T-cell (primary cell): ENCODE data around the gene TOB1. TPM values are rescaled to one million over a fixed set of nuclear protein-coding genes. Genes with fewer than 3 reads are reported as not detected.
A peak's percentile ranks its signal among the peaks of the same experiment; 100 is the strongest.

Experiments used
- ATAC-seq, 4 experiments: fragments of 200-7000 bp in 3 of 4; fragments of 150-1000 bp in 1 of 4; cut with Tn5 transposase; replicated peaks in 1 of 4; 1 replicate in 3 of 4; 2 replicates in 1 of 4; pipeline ENCODE4 v1.10.0; 2021; ENCODE audit warnings: moderate library complexity in 3 of 4, mild to moderate bottlenecking in 2 of 4, moderate number of reproducible peaks in 1 of 4
- CTCF ChIA-PET, 2 donors: fragments of 300-600 bp; sonication (Branson Sonifier 250); formaldehyde crosslinking; loops; one replicate each; lab custom pipeline; 2022; ENCODE audit warnings: antibody characterized with exemption in 2 of 2; lab: Charles Lee
- POLR2A ChIA-PET, 2 donors: fragments of 300-600 bp; sonication (Branson Sonifier 250); formaldehyde crosslinking; loops; one replicate each; lab custom pipeline; 2022; ENCODE audit warnings: antibody characterized with exemption in 2 of 2; lab: Charles Lee
- DNase-seq, 35 experiments: peaks; one replicate each; pipeline versions ENCODE4 v3.0.0 to v3.0.0-alpha.2; 2013 to 2023
- H3K27ac ChIP-seq: one replicate; pipeline ENCODE4 v1.5.1; 2013; ENCODE audit warnings: low read length
- H3K27me3 ChIP-seq, 2 experiments: replicated peaks in 1 of 2; 1 replicate in 1 of 2; 2 replicates in 1 of 2; pipeline versions ENCODE4 v1.6.1 to v1.7.0; 2013; ENCODE audit warnings: low read length in 1 of 2, mixed read lengths in 1 of 2; ENCODE audit not compliant: control insufficient read depth in 2 of 2, insufficient read depth in 2 of 2; ENCODE audit errors: extremely low read depth in 1 of 2
- H3K36me3 ChIP-seq, 2 donors: 1 replicate in 1 of 2; 2 replicates in 1 of 2; pipeline versions ENCODE4 v1.6.1 to v1.7.0; 2013; ENCODE audit warnings: low read length in 1 of 2; ENCODE audit not compliant: control insufficient read depth in 2 of 2, insufficient read depth in 1 of 2; ENCODE audit errors: extremely low read depth in 1 of 2
- H3K4me1 ChIP-seq, 2 experiments: 1 replicate in 1 of 2; 2 replicates in 1 of 2; pipeline versions ENCODE4 v1.6.1 to v1.7.0; 2013; ENCODE audit warnings: low read length in 2 of 2, mixed read lengths in 1 of 2; ENCODE audit not compliant: insufficient read depth in 2 of 2, control insufficient read depth in 1 of 2; ENCODE audit errors: extremely low read depth in 1 of 2
- H3K4me3 ChIP-seq, 2 donors: 1 replicate in 1 of 2; 2 replicates in 1 of 2; pipeline versions ENCODE4 v1.5.1 to v1.7.0; 2013; ENCODE audit warnings: mild to moderate bottlenecking in 2 of 2, low read length in 1 of 2, moderate library complexity in 1 of 2; ENCODE audit not compliant: control insufficient read depth in 1 of 2; ENCODE audit errors: extremely low read depth in 1 of 2
- H3K9me3 ChIP-seq: 2 replicates; pipeline ENCODE4 v1.7.0; 2013
- H3K27ac Mint-ChIP-seq, 2 donors: one replicate each; pipeline ENCODE4 v1.8.0; 2020 to 2021; ENCODE audit warnings: mild to moderate bottlenecking in 2 of 2, mixed read lengths in 2 of 2
- H3K27me3 Mint-ChIP-seq, 2 donors: one replicate each; pipeline ENCODE4 v1.8.0; 2021 to 2022; ENCODE audit warnings: mixed read lengths in 2 of 2
- H3K36me3 Mint-ChIP-seq: one replicate; pipeline ENCODE4 v1.8.0; 2021; ENCODE audit warnings: mixed read lengths
- H3K4me1 Mint-ChIP-seq, 3 donors: one replicate each; pipeline ENCODE4 v1.8.0; 2020 to 2022; ENCODE audit warnings: mixed read lengths in 3 of 3, mild to moderate bottlenecking in 1 of 3
- H3K4me3 Mint-ChIP-seq, 3 donors: one replicate each; pipeline ENCODE4 v1.8.0; 2020 to 2022; ENCODE audit warnings: mild to moderate bottlenecking in 3 of 3, mixed read lengths in 3 of 3, moderate library complexity in 3 of 3
- H3K9me3 Mint-ChIP-seq, 3 donors: one replicate each; pipeline ENCODE4 v1.8.0; 2020 to 2022; ENCODE audit warnings: mixed read lengths in 3 of 3
- WGBS: methylation state at CpG from one replicate; pipeline ENCODE4 v1.1.5; 2013; ENCODE audit warnings: missing lambda C conversion rate; ENCODE audit not compliant: insufficient coverage; 5-methylcytosine and 5-hydroxymethylcytosine counted together
- total RNA-seq, 35 experiments: library from RNA in 6 of 35; stranded (reverse) in 6 of 35; fragments of 120-200 nt in 1 of 35; gene quantifications; one replicate each; pipeline versions ENCODE4 v1.2.1 to v1.2.4 and lab custom pipeline; 2013 to 2026

The TOB1 gene
- total RNA-seq, 5 donors from 2014 or later (not counting 1 experiment from before 2014, with no cell fraction given): 75.4 to 310 (median 92.6) TPM

- DNase-seq (peak in 1 of 35 experiments; percentile 4), ATAC-seq (no peak)
- CTCF ChIA-PET: interaction anchor here in 1 of 2 donors (0.6 kb wide), 1 partner anchor 124 kb away, joined by 3 read pairs; no protein-coding TSS in a partner anchor
- no peak overlapping the region for H3K27ac ChIP-seq
- peaks cover 0 to 5% (median 3%) of the 10 kb centered on the region in 3 donors for H3K4me1 Mint-ChIP-seq
- H3K4me3 ChIP-seq: no peak overlapping the region
- 87% methylated on average over 27 of the region's 29 CpGs for WGBS
- no peaks in the 10 kb centered on the region for H3K36me3 Mint-ChIP-seq
- no peaks in the 10 kb centered on the region for H3K9me3 Mint-ChIP-seq
- no peak overlapping the region for H3K4me3 Mint-ChIP-seq
- H3K27ac Mint-ChIP-seq: no peak overlapping the region
- H3K27me3 ChIP-seq: peaks cover 0 to 18% of the 10 kb centered on the region in 2 experiments
- H3K4me1 ChIP-seq: no peaks in the 10 kb centered on the region
- H3K36me3 ChIP-seq: no peaks in the 10 kb centered on the region
- H3K9me3 ChIP-seq: no peaks in the 10 kb centered on the region
- POLR2A ChIA-PET: interaction anchor here in 1 of 2 donors (0.6 kb wide), 1 partner anchor 27 kb away, joined by 4 read pairs; the partner anchor contains the start of gene TOB1
- peaks cover 4 to 7% of the 10 kb centered on the region in 2 donors for H3K27me3 Mint-ChIP-seq
Measured at GRCh38 chr17:50839591-50840310, 26.4 kb downstream of the TOB1 start.

GRCh38 chr17:50837980-50838954 is 27.9 kb downstream of the TOB1 start:
- Histone ChIP-seq H3K4me3 (no peak overlapping the region), H3K36me3 (no peaks in the 10 kb centered on the region), H3K4me1 (no peaks in the 10 kb centered on the region), H3K27ac (no peak overlapping the region), H3K27me3 (peaks cover 0 to 33% of the 10 kb centered on the region in 2 experiments), H3K9me3 (no peaks in the 10 kb centered on the region)
- peaks cover 0 to 5% (median 3%) of the 10 kb centered on the region in 3 donors for H3K4me1 Mint-ChIP-seq
- no peaks in the 10 kb centered on the region for H3K9me3 Mint-ChIP-seq
- ChIA-PET CTCF (no interaction called here), POLR2A (interaction anchor here in 1 of 2 donors (0.5 kb wide), 1 partner anchor 93 kb away, joined by 6 read pairs; no protein-coding TSS in a partner anchor)
- ATAC-seq: no peak
- WGBS: 76% methylated on average over 16 of the region's 21 CpGs
- no peak overlapping the region for H3K27ac Mint-ChIP-seq
- H3K36me3 Mint-ChIP-seq: no peaks in the 10 kb centered on the region
- peak in 1 of 35 experiments; percentile 6 for DNase-seq
- no peak overlapping the region for H3K4me3 Mint-ChIP-seq
- peaks cover 10 to 18% of the 10 kb centered on the region in 2 donors for H3K27me3 Mint-ChIP-seq

GRCh38 chr17:50837286-50837979 is 28.7 kb downstream of the TOB1 start:
- Histone ChIP-seq H3K27ac (no peak overlapping the region), H3K36me3 (no peaks in the 10 kb centered on the region), H3K27me3 (peaks cover 0 to 41% of the 10 kb centered on the region in 2 experiments), H3K4me3 (no peak overlapping the region), H3K4me1 (no peaks in the 10 kb centered on the region), H3K9me3 (no peaks in the 10 kb centered on the region)
- Mint-ChIP-seq H3K4me3 (no peak overlapping the region), H3K9me3 (no peaks in the 10 kb centered on the region), H3K27ac (no peak overlapping the region), H3K36me3 (no peaks in the 10 kb centered on the region), H3K4me1 (peaks cover 0 to 5% (median 3%) of the 10 kb centered on the region in 3 donors), H3K27me3 (peaks cover 13 to 18% of the 10 kb centered on the region in 2 donors)
- WGBS: 81% methylated on average over 7 of the region's 7 CpGs
- CTCF ChIA-PET: no interaction called here
- DNase-seq (peak in 1 of 35 experiments; percentile 7), ATAC-seq (no peak)
- POLR2A ChIA-PET: no interaction called here

- ATAC-seq: no peak
- H3K4me1 Mint-ChIP-seq: peaks cover 0 to 5% (median 2%) of the 10 kb centered on the region in 3 donors
- no peak overlapping the region for H3K4me3 ChIP-seq
- H3K4me3 Mint-ChIP-seq: no peak overlapping the region
- H3K27me3 Mint-ChIP-seq: peaks cover 13 to 18% of the 10 kb centered on the region in 2 donors
- no peaks in the 10 kb centered on the region for H3K4me1 ChIP-seq
- H3K9me3 Mint-ChIP-seq: no peaks in the 10 kb centered on the region
- peaks cover 0 to 45% of the 10 kb centered on the region in 2 experiments for H3K27me3 ChIP-seq
- WGBS: 88% methylated on average over 11 of the region's 11 CpGs
- DNase-seq: no peak
- ChIA-PET POLR2A (no interaction called here), CTCF (no interaction called here)
- H3K36me3 ChIP-seq: no peaks in the 10 kb centered on the region
- no peak overlapping the region for H3K27ac ChIP-seq
- H3K27ac Mint-ChIP-seq: no peak overlapping the region
- H3K36me3 Mint-ChIP-seq: no peaks in the 10 kb centered on the region
- no peaks in the 10 kb centered on the region for H3K9me3 ChIP-seq
Measured at GRCh38 chr17:50836826-50837225, 29.3 kb downstream of the TOB1 start.

- peak in 1 of 4 experiments; percentile 39 for ATAC-seq
- Histone ChIP-seq H3K36me3 (no peaks in the 10 kb centered on the region), H3K4me1 (no peaks in the 10 kb centered on the region), H3K27me3 (peaks cover 0 to 55% of the 10 kb centered on the region in 2 experiments), H3K27ac (no peak within 1 kb of the TSS), H3K9me3 (no peaks in the 10 kb centered on the region), H3K4me3 (no peak within 1 kb of the TSS)
- Mint-ChIP-seq H3K4me3 (no peak within 1 kb of the TSS), H3K36me3 (no peaks in the 10 kb centered on the region), H3K27ac (peak within 1 kb of the TSS in 1 of 2 donors; percentile 27), H3K27me3 (peaks cover 16 to 20% of the 10 kb centered on the region in 2 donors), H3K9me3 (no peaks in the 10 kb centered on the region), H3K4me1 (peaks cover 0 to 5% (median 0%) of the 10 kb centered on the region in 3 donors)
- CTCF ChIA-PET: interaction anchor here in 1 of 2 donors (0.5 to 0.6 kb wide), 4 partner anchors 59 to 428 kb away, joined by 3 to 17 read pairs (median 4); no protein-coding TSS in a partner anchor
- POLR2A ChIA-PET: interaction anchor here in 1 of 2 donors (0.7 kb wide), 1 partner anchor 72 kb away, joined by 3 read pairs; no protein-coding TSS in a partner anchor
- DNase-seq: no peak
- WGBS: 58% methylated on average over 39 of the region's 39 CpGs
Measured at GRCh38 chr17:50835301-50836234, 30.6 kb downstream of the TOB1 start, which contains the start of gene WFIKKN2. Gene WFIKKN2 (plus strand): TSS chr17:50835586. CDS start chr17:50835938, 352 bp downstream.
